Adrenal gland (tissue), 19 donors: ENCODE measurements around the gene LPAR2. TPM values are rescaled to one million over a fixed set of nuclear protein-coding genes. Genes with fewer than 3 reads are reported as not detected.

Experiments
- DNase-seq, 7 donors: peaks; one replicate each; pipeline ENCODE4 v3.0.0-alpha.2; 2019 to 2020
- H3K27ac ChIP-seq, 5 donors: fragments of 200-600 bp; sonication (generic) in 4 of 5; 1 replicate in 3 of 5; 2 replicates in 2 of 5; pipeline versions ENCODE4 v1.5.1 to v1.8.0; 2016 to 2020; ENCODE audit warnings: mild to moderate bottlenecking in 1 of 5
- H3K27me3 ChIP-seq: fragments of 200-600 bp; 2 replicates; pipeline ENCODE4 v1.8.0; 2021
- H3K36me3 ChIP-seq, 2 donors: fragments of 200-600 bp; replicated peaks in 1 of 2; 1 replicate in 1 of 2; 2 replicates in 1 of 2; pipeline versions ENCODE4 v1.5.1 to v1.8.0; 2018 to 2022
- H3K4me1 ChIP-seq, 2 donors: fragments of 200-600 bp; replicated peaks in 1 of 2; 1 replicate in 1 of 2; 2 replicates in 1 of 2; pipeline versions ENCODE4 v1.5.1 to v1.8.0; 2018 to 2021
- H3K4me3 ChIP-seq, 4 donors: fragments of 200-600 bp; sonication (generic) in 3 of 4; one replicate each; pipeline ENCODE4 v1.5.1; 2016 to 2018
- H3K9me3 ChIP-seq, 3 donors: fragments of 200-600 bp; sonication (generic) in 1 of 3; replicated peaks in 1 of 3; 1 replicate in 2 of 3; 2 replicates in 1 of 3; pipeline versions ENCODE4 v1.5.1 to v1.8.0; 2016 to 2021
- POLR2A ChIP-seq, 2 donors: fragments of 450-650 bp; IDR thresholded peaks; one replicate each; pipeline ENCODE4 v1.6.1; 2017; ENCODE audit warnings: antibody characterized with exemption in 2 of 2, mild to moderate bottlenecking in 2 of 2, moderate library complexity in 1 of 2
- WGBS, 4 donors: extraction: QIAGEN DNeasy Blood & Tissue Kit in 2 of 4; methylation state at CpG; one replicate each; pipeline versions ENCODE4 v1.1.5 to v1.1.7; 2013 to 2017; 5-methylcytosine and 5-hydroxymethylcytosine counted together
- intact Hi-C, 2 donors: fragments of 100-400 bp; cut with DNase I; formaldehyde crosslinking; loops; one replicate each; pipeline versions ENCODE4 v1.14.1 to v1.15.0; 2022 to 2023
- long read RNA-seq, 10 donors: library from polyadenylated mRNA in 3 of 10; unstranded in 2 of 10; stranded (forward) in 1 of 10; transcript quantifications; one replicate each; pipeline ENCODE4 v2.0.0 and lab custom pipeline, GENCODE V29; 2021 to 2026
- polyA plus RNA-seq, 3 donors: library from polyadenylated mRNA; stranded (reverse); fragments of 200-250 nt in 2 of 3; fragments of 350-450 nt in 1 of 3; fragmentation: Illumina TruSeq in 1 of 3; extraction: RNeasy Lipid Tissue Mini Kit (QIAGEN cat#74804) in 1 of 3; gene quantifications; one replicate each; pipeline ENCODE4 v1.2.3, GENCODE V29; 2013 to 2014
- total RNA-seq, 9 donors: library from RNA; depleted of rRNA in 4 of 9; stranded (reverse); fragments of >200 nt in 4 of 9; fragments of 120-200 nt in 1 of 9; fragmentation: NEBNext Ultra II Directional in 1 of 9; extraction: Animal tissue kit (Norgen Biotek cat#: 25700) in 1 of 9; gene quantifications; one replicate each; pipeline versions ENCODE4 v1.1.0 to v1.2.4, GENCODE V29; 2013 to 2023
- TF ChIP-seq, protein P1 (sequence below), 6 experiments: fragments of 450-650 bp in 4 of 6; fragments of 200-600 bp in 2 of 6; sonication (generic) in 1 of 6; IDR thresholded peaks; 1 replicate in 5 of 6; 2 replicates in 1 of 6; pipeline versions ENCODE4 v1.5.1 to v1.8.0; 2016 to 2021; ENCODE audit warnings: antibody characterized with exemption in 6 of 6, mild to moderate bottlenecking in 2 of 6, moderate library complexity in 1 of 6
- donor health status: healthy with polysubstance abuse.
- donor health status: Bipolar disorder and iron deficiency.
- donor health status: DM: yes; HTN: yes; CAD: no.
- donor health status: DM: no; HTN: no; CAD: no.
- donor health status: DM: no; HTN: no; CAD: no.
- donor health status: DM: yes; HTN: yes; CAD: no.

The LPAR2 gene
- 1 to 10 TPM in 8 of 9 donors, under 1 TPM in 1; 0.95 to 5.1 (median 3.6) TPM for total RNA-seq
- 10 to 100 TPM in 1 of 3 donors, 1 to 10 TPM in 1, under 1 TPM in 1; 0.93 to 10.5 (median 3.8) TPM for polyA plus RNA-seq
- long read RNA-seq, donor 1: 0 reads
- long read RNA-seq, donor 2: 0 reads
- long read RNA-seq, donor 3: 0 reads
- long read RNA-seq, donor 4, partial matches to known transcripts: 0 of 1 reads
- long read RNA-seq, donor 4, other reads (novel, unspliced or antisense): 0 of 1 reads
- long read RNA-seq, donor 5: 0 reads
- long read RNA-seq, donor 6, partial matches to known transcripts: 0 of 2 reads
- long read RNA-seq, donor 6, other reads (novel, unspliced or antisense): 2 of 2 reads
- long read RNA-seq, donor 7: 0 reads
- long read RNA-seq, donor 8, partial matches to known transcripts: 0 of 1 reads
- long read RNA-seq, donor 8, other reads (novel, unspliced or antisense): 0 of 1 reads
- long read RNA-seq, donor 9: 0 reads
- long read RNA-seq, donor 10: 0 reads

DNA sequence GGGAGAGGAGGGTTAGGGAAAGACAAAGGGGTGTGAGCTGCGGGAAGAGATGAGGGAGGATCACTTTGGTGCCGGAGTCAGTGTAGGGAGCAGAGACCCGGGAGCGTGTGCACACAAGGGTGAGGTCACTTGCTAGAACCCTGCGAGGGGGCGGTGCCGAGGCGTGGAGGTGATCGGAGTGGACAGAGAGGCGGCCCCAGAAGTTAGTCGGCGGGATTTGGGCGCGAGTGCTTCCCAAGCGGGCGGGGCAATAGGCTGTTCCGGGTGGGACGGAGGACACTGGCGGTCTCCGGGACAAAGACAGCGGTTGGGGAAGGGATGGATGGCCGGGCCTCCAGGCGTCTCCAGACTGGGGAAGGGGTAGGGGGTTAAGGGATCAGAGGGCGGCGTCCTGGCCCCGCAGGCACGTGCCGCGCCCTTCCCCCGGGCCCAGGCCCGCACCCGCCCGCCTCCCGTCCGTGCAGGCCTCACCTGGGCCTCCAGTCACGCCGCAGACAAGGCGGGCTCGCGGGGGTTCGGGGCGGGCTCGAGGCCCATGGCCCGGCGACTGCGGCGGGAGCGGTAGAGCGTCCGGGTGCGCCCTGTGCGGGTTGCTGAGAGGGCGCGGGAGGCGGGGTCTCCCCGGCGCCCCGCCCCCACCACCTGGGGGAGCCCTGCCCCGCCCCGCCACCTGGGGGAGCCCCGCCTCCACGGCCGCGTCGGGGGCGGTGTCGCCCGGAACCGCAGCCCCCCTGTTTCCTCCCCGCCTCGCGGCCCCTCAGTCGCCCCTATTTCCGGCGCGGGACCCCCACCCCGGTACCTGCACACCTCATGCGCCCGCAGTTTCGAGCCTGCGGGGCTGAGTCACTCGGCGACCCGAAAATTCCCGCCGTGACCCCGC is at the start of gene LPAR2:
Gene LPAR2 (minus strand): TSS at position 600 of the 880 bp plus-strand sequence. CDS start 945 bp downstream, outside the sequence.
- H3K36me3 ChIP-seq: no peaks in the 10 kb centered on the region
- 14 to 54% (median 26%) methylated on average over 20 to 83 of the region's 87 CpGs for WGBS, 4 donors
- no peaks in the 10 kb centered on the region for H3K27me3 ChIP-seq
- peak within 1 kb of the TSS in 1 of 5 donors; percentile 26 for H3K27ac ChIP-seq
- TF ChIP-seq, protein P1, sequence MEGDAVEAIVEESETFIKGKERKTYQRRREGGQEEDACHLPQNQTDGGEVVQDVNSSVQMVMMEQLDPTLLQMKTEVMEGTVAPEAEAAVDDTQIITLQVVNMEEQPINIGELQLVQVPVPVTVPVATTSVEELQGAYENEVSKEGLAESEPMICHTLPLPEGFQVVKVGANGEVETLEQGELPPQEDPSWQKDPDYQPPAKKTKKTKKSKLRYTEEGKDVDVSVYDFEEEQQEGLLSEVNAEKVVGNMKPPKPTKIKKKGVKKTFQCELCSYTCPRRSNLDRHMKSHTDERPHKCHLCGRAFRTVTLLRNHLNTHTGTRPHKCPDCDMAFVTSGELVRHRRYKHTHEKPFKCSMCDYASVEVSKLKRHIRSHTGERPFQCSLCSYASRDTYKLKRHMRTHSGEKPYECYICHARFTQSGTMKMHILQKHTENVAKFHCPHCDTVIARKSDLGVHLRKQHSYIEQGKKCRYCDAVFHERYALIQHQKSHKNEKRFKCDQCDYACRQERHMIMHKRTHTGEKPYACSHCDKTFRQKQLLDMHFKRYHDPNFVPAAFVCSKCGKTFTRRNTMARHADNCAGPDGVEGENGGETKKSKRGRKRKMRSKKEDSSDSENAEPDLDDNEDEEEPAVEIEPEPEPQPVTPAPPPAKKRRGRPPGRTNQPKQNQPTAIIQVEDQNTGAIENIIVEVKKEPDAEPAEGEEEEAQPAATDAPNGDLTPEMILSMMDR (IDR thresholded peaks at IDR 0.05): no peak
- no peak for TF ChIP-seq POLR2A (IDR thresholded peaks at IDR 0.05)
- H3K4me1 ChIP-seq: peaks cover 0 to 12% of the 10 kb centered on the region in 2 donors
- intact Hi-C loops: no loop called here
- peak within 1 kb of the TSS in 1 of 4 donors; percentile 57 for H3K4me3 ChIP-seq
- no peaks in the 10 kb centered on the region for H3K9me3 ChIP-seq
- DNase-seq: no peak

DNA sequence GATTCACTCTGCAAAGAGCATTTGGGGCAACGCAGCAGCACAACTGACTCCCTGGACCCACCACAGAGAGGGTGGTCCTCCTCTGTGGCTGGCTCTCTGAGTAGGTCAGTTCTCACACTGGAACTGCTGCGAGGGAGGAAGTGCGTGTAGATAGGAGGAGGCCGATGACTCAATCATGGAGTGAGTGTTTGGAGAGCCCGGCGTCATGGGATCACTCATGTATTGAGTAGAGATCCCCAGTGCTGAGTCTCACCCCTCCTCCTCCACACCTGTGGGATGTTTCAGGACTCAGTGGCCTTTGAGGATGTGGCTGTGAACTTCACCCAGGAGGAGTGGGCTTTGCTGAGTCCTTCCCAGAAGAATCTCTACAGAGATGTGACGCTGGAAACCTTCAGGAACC is 49.6 kb upstream of the LPAR2 start:
- Histone ChIP-seq H3K27me3 (no peaks in the 10 kb centered on the region), H3K36me3 (peaks cover 0 to 35% of the 10 kb centered on the region in 2 donors), H3K9me3 (no peaks in the 10 kb centered on the region), H3K4me1 (no peaks in the 10 kb centered on the region), H3K4me3 (no peak overlapping the region), H3K27ac (no peak overlapping the region)
- TF ChIP-seq, protein P1 (IDR thresholded peaks at IDR 0.05): no peak
- TF ChIP-seq POLR2A (IDR thresholded peaks at IDR 0.05): no peak
- intact Hi-C loops: no loop called here
- peak in 1 of 7 donors; percentile 29 for DNase-seq
- WGBS, 4 donors: 93 to 98% (median 97%) methylated on average over 6 to 7 of the region's 7 CpGs

DNA sequence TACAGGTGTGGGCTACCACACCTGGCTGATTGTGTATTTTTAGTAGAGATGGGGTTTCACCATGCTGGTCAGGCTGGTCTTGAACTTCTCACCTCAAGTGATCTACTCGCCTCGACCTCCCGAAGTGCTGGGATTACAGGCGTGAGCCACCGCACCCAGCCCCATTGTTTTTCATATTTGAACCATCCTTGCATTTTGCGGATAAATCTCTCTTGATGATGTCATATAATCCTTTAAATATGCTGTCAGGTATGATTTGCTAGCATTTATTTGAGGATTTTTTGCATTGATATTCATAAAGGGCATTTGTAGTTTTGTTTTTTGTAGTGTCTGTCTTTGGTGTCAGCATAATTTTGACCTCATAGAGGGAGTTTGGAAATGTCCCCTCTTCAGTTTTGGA is 46.3 kb upstream of the LPAR2 start:
- Histone ChIP-seq H3K9me3 (no peaks in the 10 kb centered on the region), H3K4me1 (peaks cover 3 to 5% of the 10 kb centered on the region in 2 donors)
- intact Hi-C loops: no loop called here

More for the DNA sequence above, 46.3 kb upstream of the LPAR2 start:
- H3K36me3 ChIP-seq: peaks cover 0 to 25% of the 10 kb centered on the region in 2 donors
- peak in 1 of 7 donors; percentile 27 for DNase-seq
- no peaks in the 10 kb centered on the region for H3K27me3 ChIP-seq
- WGBS, 4 donors: 96 to 99% (median 96%) methylated on average over 6 of the region's 6 CpGs
- no peak overlapping the region for H3K4me3 ChIP-seq
- no peak overlapping the region for H3K27ac ChIP-seq
- no peak for TF ChIP-seq POLR2A (IDR thresholded peaks at IDR 0.05)
- TF ChIP-seq, protein P1 (IDR thresholded peaks at IDR 0.05): no peak
